ENCODE data around the gene SKP2. TPM values are rescaled to one million over a fixed set of nuclear protein-coding genes. Genes with fewer than 3 reads are reported as not detected.
"Not testable (repeated sequence)": the region's sequence is repeated elsewhere in the genome, so short reads cannot be mapped to it uniquely, and the experiment has no call there.

Gene SKP2
- total RNA-seq, 1 donor from 2014 or later: 9.5 TPM

- H3K36me3 ChIP-seq (ENCODE audit: control insufficient read depth, insufficient read depth, low read length): peaks cover 1% of the 10 kb centered on the region
- DNase-seq (ENCODE audit: low read depth): no peak
- FAIRE-seq: no peak
- H3K27me3 ChIP-seq (ENCODE audit: control insufficient read depth, insufficient read depth, low read length): no peaks in the 10 kb centered on the region
- no peak for TF ChIP-seq CTCF (IDR thresholded peaks at IDR 0.05; ENCODE audit: insufficient read depth, low read length, severe bottlenecking)
- no peak overlapping the region for H3K4me3 ChIP-seq (ENCODE audit: low read depth, low read length)
Observed at GRCh38 chr5:36178524-36178890, 26.6 kb downstream of the SKP2 start.

- H3K4me3 ChIP-seq (ENCODE audit: low read depth, low read length): no peak overlapping the region
- H3K27me3 ChIP-seq (ENCODE audit: control insufficient read depth, insufficient read depth, low read length): no peaks in the 10 kb centered on the region
- DNase-seq (ENCODE audit: low read depth) (no peak), FAIRE-seq (no peak)
- no peak for TF ChIP-seq CTCF (IDR thresholded peaks at IDR 0.05; ENCODE audit: insufficient read depth, low read length, severe bottlenecking)
- H3K36me3 ChIP-seq (ENCODE audit: control insufficient read depth, insufficient read depth, low read length): no peaks in the 10 kb centered on the region
Observed at GRCh38 chr5:36179950-36180349, 28.0 kb downstream of the SKP2 start.

- FAIRE-seq (no peak), DNase-seq (ENCODE audit: low read depth) (no peak)
- no peak for TF ChIP-seq CTCF (IDR thresholded peaks at IDR 0.05; ENCODE audit: insufficient read depth, low read length, severe bottlenecking)
- Histone ChIP-seq H3K36me3 (ENCODE audit: control insufficient read depth, insufficient read depth, low read length) (no peaks in the 10 kb centered on the region), H3K4me3 (ENCODE audit: low read depth, low read length) (no peak overlapping the region), H3K27me3 (ENCODE audit: control insufficient read depth, insufficient read depth, low read length) (no peaks in the 10 kb centered on the region)
Observed at GRCh38 chr5:36180556-36181350, 28.8 kb downstream of the SKP2 start.

GRCh38 chr5:36181774-36182173 lies 29.9 kb downstream of the SKP2 start:
- Histone ChIP-seq H3K27me3 (ENCODE audit: control insufficient read depth, insufficient read depth, low read length) (no peaks in the 10 kb centered on the region), H3K4me3 (ENCODE audit: low read depth, low read length) (no peak overlapping the region), H3K36me3 (ENCODE audit: control insufficient read depth, insufficient read depth, low read length) (no peaks in the 10 kb centered on the region)
- no peak for TF ChIP-seq CTCF (IDR thresholded peaks at IDR 0.05; ENCODE audit: insufficient read depth, low read length, severe bottlenecking)
- FAIRE-seq: no peak
- DNase-seq (ENCODE audit: low read depth): no peak

- FAIRE-seq; H3K27me3 ChIP-seq (ENCODE audit: control insufficient read depth, insufficient read depth, low read length); H3K36me3 ChIP-seq (ENCODE audit: control insufficient read depth, insufficient read depth, low read length); DNase-seq (ENCODE audit: low read depth); H3K4me3 ChIP-seq (ENCODE audit: low read depth, low read length): not testable (repeated sequence)
Observed at GRCh38 chr5:36184408-36184807, 32.5 kb downstream of the SKP2 start.

GRCh38 chr5:36193746-36194145 lies 41.8 kb downstream of the SKP2 start:
- no peak for FAIRE-seq

More at GRCh38 chr5:36193746-36194145, 41.8 kb downstream of the SKP2 start:
- DNase-seq (ENCODE audit: low read depth): no peak
- TF ChIP-seq CTCF (IDR thresholded peaks at IDR 0.05; ENCODE audit: insufficient read depth, low read length, severe bottlenecking): no peak
- Histone ChIP-seq H3K4me3 (ENCODE audit: low read depth, low read length) (no peak overlapping the region), H3K27me3 (ENCODE audit: control insufficient read depth, insufficient read depth, low read length) (no peaks in the 10 kb centered on the region), H3K36me3 (ENCODE audit: control insufficient read depth, insufficient read depth, low read length) (peaks cover 2% of the 10 kb centered on the region)

Data from bronchial epithelial cell (primary cell).